Fibroblast of lung (primary cell): ENCODE data around the gene TIAM1. TPM values are rescaled to one million over a fixed set of nuclear protein-coding genes. Genes with fewer than 3 reads are reported as not detected.

Experiments
- DNase-seq, 2 donors: peaks; one replicate each; pipeline versions ENCODE4 v3.0.0 to v3.0.0-alpha.2; 2010; ENCODE audit warnings: low read depth in 2 of 2
- H2AFZ ChIP-seq: 2 replicates; pipeline ENCODE4 v1.5.1; 2012; ENCODE audit warnings: low read length, control low read depth, inconsistent platforms
- H3K27ac ChIP-seq: 2 replicates; pipeline ENCODE4 v1.5.1; 2011; ENCODE audit warnings: low read length, control low read depth; ENCODE audit not compliant: insufficient read depth
- H3K27me3 ChIP-seq: 2 replicates; pipeline ENCODE4 v1.5.1; 2011; ENCODE audit warnings: mild to moderate bottlenecking, low read length; ENCODE audit not compliant: control insufficient read depth, insufficient read depth
- H3K36me3 ChIP-seq: 2 replicates; pipeline ENCODE4 v1.5.1; 2011; ENCODE audit warnings: low read length; ENCODE audit not compliant: control insufficient read depth, insufficient read depth
- H3K4me1 ChIP-seq: 2 replicates; pipeline ENCODE4 v1.5.1; 2011; ENCODE audit warnings: low read length; ENCODE audit not compliant: control insufficient read depth, insufficient read depth; ENCODE audit errors: extremely low read depth
- H3K4me2 ChIP-seq: 2 replicates; pipeline ENCODE4 v1.5.1; 2011; ENCODE audit warnings: low read length, control low read depth; ENCODE audit not compliant: insufficient read depth; ENCODE audit errors: extremely low read depth
- H3K4me3 ChIP-seq, 4 experiments: fragments of 200-600 bp in 1 of 4; sonication (generic) in 1 of 4; replicated peaks in 1 of 4; 2 replicates each; pipeline ENCODE4 v1.5.1; 2011 to 2016; ENCODE audit warnings: low read length in 4 of 4, low read depth in 3 of 4, mild to moderate bottlenecking in 3 of 4, control low read depth in 2 of 4, inconsistent platforms in 1 of 4, mixed read lengths in 1 of 4; ENCODE audit not compliant: insufficient read depth in 1 of 4; ENCODE audit errors: control extremely low read depth in 1 of 4
- H3K79me2 ChIP-seq: 2 replicates; pipeline ENCODE4 v1.5.1; 2012; ENCODE audit warnings: mild to moderate bottlenecking, low read length, inconsistent platforms; ENCODE audit not compliant: control insufficient read depth, insufficient read depth
- H3K9ac ChIP-seq: 2 replicates; pipeline ENCODE4 v1.5.1; 2011; ENCODE audit warnings: mild to moderate bottlenecking, low read length, control low read depth; ENCODE audit not compliant: insufficient read depth
- H3K9me3 ChIP-seq: 2 replicates; pipeline ENCODE4 v1.5.1; 2012; ENCODE audit warnings: low read depth, low read length; ENCODE audit not compliant: control insufficient read depth, insufficient read depth
- H4K20me1 ChIP-seq: 2 replicates; pipeline ENCODE4 v1.5.1; 2011; ENCODE audit warnings: low read length; ENCODE audit not compliant: control insufficient read depth, insufficient read depth; ENCODE audit errors: extremely low read depth
- EZH2 ChIP-seq: IDR thresholded peaks from 2 replicates; pipeline ENCODE4 v1.5.1; 2012; ENCODE audit warnings: low read length, control low read depth, mild to moderate bottlenecking; ENCODE audit errors: missing control alignments
- polyA plus RNA-seq, 2 donors: library from polyadenylated mRNA; depleted of rRNA in 1 of 2; stranded (reverse) in 1 of 2; unstranded in 1 of 2; fragments of >200 nt; gene quantifications; 2 replicates each; pipeline ENCODE4 v1.2.1, GENCODE V29; 2011 to 2012; ENCODE audit warnings: missing spikeins in 1 of 2
- total RNA-seq: library from RNA; depleted of rRNA; stranded (reverse); fragments of >200 nt; gene quantifications from 2 replicates; pipeline ENCODE4 v1.2.1, GENCODE V29; 2014
- TF ChIP-seq, protein P1 (sequence below), 2 donors: IDR thresholded peaks in 1 of 2; conservative IDR thresholded peaks in 1 of 2; 1 replicate in 1 of 2; 2 replicates in 1 of 2; pipeline ENCODE4 v1.5.1; 2011 to 2012; ENCODE audit warnings: low read length in 2 of 2, control low read depth in 1 of 2, inconsistent platforms in 1 of 2, low read depth in 1 of 2, mild to moderate bottlenecking in 1 of 2

The TIAM1 gene
- total and polyA plus RNA-seq, 2 donors (not counting 1 experiment from before 2014, with no cell fraction given), result under 0.01 to 0.52 TPM

DNA sequence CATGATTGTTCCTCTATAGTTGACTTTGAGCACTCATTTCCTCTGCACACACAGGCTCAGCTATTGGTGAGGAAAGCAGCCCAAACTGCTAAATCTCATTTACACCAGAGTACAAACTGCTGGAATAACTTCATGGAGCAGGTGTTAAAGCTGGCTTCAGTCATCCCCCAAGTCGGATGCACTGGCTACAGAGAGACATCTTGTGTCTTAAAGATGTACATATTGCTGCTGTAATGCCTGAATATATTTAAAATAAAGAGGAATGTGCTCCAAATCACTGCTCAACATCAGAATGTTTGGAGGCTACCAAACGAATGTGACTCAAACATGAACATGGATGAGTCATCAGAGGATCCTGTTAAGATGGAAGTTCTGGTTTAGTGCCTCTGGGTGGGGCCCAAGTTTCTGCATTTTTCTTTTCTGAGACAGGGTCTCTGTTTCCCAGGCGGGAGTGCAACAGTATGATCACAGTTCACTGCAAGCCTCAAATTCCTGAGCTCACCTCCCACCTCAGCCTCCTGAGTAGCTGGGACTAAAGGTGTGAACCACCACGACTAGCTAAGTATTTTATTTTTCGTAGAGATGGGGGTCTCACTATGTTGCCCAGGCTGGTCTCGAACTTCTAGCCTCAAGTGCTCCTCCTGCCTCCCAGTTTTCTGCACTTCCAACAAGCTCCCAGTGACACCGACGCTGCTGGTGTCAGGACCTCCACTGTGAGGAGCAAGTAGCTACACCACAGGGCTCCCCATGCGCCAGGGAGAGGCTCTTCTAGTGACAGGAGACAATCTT, 226.7 kb downstream of the TIAM1 start:
- peak overlapping the region; percentile 7 for H3K4me2 ChIP-seq
- H3K4me3 ChIP-seq, result no peak overlapping the region
- no peaks in the 10 kb centered on the region for H3K36me3 ChIP-seq
- H3K27me3 ChIP-seq, result no peaks in the 10 kb centered on the region
- TF ChIP-seq, protein P1, sequence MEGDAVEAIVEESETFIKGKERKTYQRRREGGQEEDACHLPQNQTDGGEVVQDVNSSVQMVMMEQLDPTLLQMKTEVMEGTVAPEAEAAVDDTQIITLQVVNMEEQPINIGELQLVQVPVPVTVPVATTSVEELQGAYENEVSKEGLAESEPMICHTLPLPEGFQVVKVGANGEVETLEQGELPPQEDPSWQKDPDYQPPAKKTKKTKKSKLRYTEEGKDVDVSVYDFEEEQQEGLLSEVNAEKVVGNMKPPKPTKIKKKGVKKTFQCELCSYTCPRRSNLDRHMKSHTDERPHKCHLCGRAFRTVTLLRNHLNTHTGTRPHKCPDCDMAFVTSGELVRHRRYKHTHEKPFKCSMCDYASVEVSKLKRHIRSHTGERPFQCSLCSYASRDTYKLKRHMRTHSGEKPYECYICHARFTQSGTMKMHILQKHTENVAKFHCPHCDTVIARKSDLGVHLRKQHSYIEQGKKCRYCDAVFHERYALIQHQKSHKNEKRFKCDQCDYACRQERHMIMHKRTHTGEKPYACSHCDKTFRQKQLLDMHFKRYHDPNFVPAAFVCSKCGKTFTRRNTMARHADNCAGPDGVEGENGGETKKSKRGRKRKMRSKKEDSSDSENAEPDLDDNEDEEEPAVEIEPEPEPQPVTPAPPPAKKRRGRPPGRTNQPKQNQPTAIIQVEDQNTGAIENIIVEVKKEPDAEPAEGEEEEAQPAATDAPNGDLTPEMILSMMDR (conservative IDR thresholded peaks at IDR 0.05 in 1 of 2, IDR thresholded peaks at IDR 0.05 in 1 of 2; ENCODE audit: low read depth in 1 of 2, low read length in 2 of 2), result peak in 1 of 2 donors; percentile 9
- TF ChIP-seq EZH2, result no peak
- no peaks in the 10 kb centered on the region for H3K79me2 ChIP-seq
- H3K9me3 ChIP-seq, result no peaks in the 10 kb centered on the region
- peak; percentile 81 to 92 for DNase-seq
- H4K20me1 ChIP-seq, result no peaks in the 10 kb centered on the region
- H3K4me1 ChIP-seq, result no peaks in the 10 kb centered on the region
- H3K9ac ChIP-seq, result no peak overlapping the region
- H2AFZ ChIP-seq, result no peak overlapping the region
- no peak overlapping the region for H3K27ac ChIP-seq

DNA sequence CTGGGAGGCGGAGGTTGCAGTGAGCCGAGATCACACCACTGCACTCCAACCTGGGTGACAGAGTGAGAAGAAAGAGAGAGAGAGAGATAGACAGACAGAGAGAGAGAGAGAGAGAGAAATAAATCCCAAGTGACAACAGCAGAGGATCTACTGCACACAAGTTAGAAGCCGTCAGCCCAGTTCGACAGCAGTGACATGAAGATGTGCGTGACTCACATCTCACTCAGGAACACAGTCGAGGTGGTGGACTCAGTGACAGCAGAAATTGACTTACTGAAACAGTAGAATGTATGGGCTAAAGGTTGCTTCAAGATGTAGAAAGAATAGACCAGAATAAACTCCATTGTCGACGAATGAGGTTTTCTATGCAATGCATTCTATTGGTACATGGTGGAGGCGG, 228.8 kb downstream of the TIAM1 start:
- TF ChIP-seq EZH2, result no peak
- TF ChIP-seq, protein P1 (conservative IDR thresholded peaks at IDR 0.05 in 1 of 2, IDR thresholded peaks at IDR 0.05 in 1 of 2; ENCODE audit: low read depth in 1 of 2, low read length in 2 of 2), result no peak
- DNase-seq, result no peak
- Histone ChIP-seq H2AFZ (no peak overlapping the region), H3K4me1 (no peaks in the 10 kb centered on the region), H4K20me1 (no peaks in the 10 kb centered on the region), H3K36me3 (no peaks in the 10 kb centered on the region), H3K9ac (no peak overlapping the region), H3K4me3 (no peak overlapping the region), H3K9me3 (no peaks in the 10 kb centered on the region), H3K27ac (no peak overlapping the region), H3K79me2 (no peaks in the 10 kb centered on the region), H3K27me3 (no peaks in the 10 kb centered on the region), H3K4me2 (no peak overlapping the region)

DNA sequence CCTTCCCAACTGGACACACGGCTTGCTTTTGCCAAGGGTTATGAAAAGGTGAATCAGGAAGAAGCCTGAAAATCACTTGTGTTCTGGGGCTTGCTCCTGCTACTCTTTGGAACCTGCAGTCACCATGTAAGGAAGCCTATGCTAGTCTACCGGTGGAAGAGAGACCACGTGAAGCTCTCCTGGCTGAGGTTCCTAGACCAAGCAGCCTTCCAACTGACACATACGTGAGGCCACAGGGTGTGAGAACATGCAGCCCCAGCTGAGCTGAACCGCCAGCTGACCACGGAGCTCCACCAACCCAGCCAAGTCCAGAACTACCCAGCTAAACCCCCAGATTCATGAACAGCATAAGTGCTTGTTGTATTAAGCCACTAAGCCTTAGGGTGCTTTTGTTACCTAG, 233.0 kb downstream of the TIAM1 start:
- no peaks in the 10 kb centered on the region for H4K20me1 ChIP-seq
- no peak overlapping the region for H3K9ac ChIP-seq
- TF ChIP-seq, protein P1 (conservative IDR thresholded peaks at IDR 0.05 in 1 of 2, IDR thresholded peaks at IDR 0.05 in 1 of 2; ENCODE audit: low read depth in 1 of 2, low read length in 2 of 2), result no peak
- no peak for TF ChIP-seq EZH2
- no peak overlapping the region for H3K4me2 ChIP-seq
- H3K9me3 ChIP-seq, result no peaks in the 10 kb centered on the region
- H2AFZ ChIP-seq, result no peak overlapping the region
- no peaks in the 10 kb centered on the region for H3K36me3 ChIP-seq
- DNase-seq, result no peak
- no peak overlapping the region for H3K4me3 ChIP-seq
- no peaks in the 10 kb centered on the region for H3K27me3 ChIP-seq
- H3K27ac ChIP-seq, result no peak overlapping the region
- no peaks in the 10 kb centered on the region for H3K79me2 ChIP-seq
- H3K4me1 ChIP-seq, result no peaks in the 10 kb centered on the region
